ENCODE measurements around the gene GALNT13.

GALNT13 gene

GRCh38 chr2:153890576-153890975, 18.9 kb downstream of the GALNT13 start:
- no peak for DNase-seq
- TF ChIP-seq GATA1 (IDR thresholded peaks at IDR 0.05; ENCODE audit: low read depth, low read length), result no peak
- no peak for TF ChIP-seq POLR2A (IDR thresholded peaks at IDR 0.05; ENCODE audit: low read length)

GRCh38 chr2:153891051-153891450, 19.3 kb downstream of the GALNT13 start:
- TF ChIP-seq GATA1 (IDR thresholded peaks at IDR 0.05; ENCODE audit: low read depth, low read length) (no peak), POLR2A (IDR thresholded peaks at IDR 0.05; ENCODE audit: low read length) (no peak)
- DNase-seq, result no peak

GRCh38 chr2:153912798-153913396, 41.2 kb downstream of the GALNT13 start:
- DNase-seq, result no peak
- no peak for TF ChIP-seq GATA1 (IDR thresholded peaks at IDR 0.05; ENCODE audit: low read depth, low read length)
- no peak for TF ChIP-seq POLR2A (IDR thresholded peaks at IDR 0.05; ENCODE audit: low read length)

GRCh38 chr2:153917570-153917969, 45.8 kb downstream of the GALNT13 start:
- TF ChIP-seq POLR2A (IDR thresholded peaks at IDR 0.05; ENCODE audit: low read length) (no peak), GATA1 (IDR thresholded peaks at IDR 0.05; ENCODE audit: low read depth, low read length) (no peak)
- DNase-seq, result no peak

GRCh38 chr2:153935511-153935910, 63.8 kb downstream of the GALNT13 start:
- DNase-seq, result no peak
- TF ChIP-seq GATA1 (IDR thresholded peaks at IDR 0.05; ENCODE audit: low read depth, low read length) (no peak), POLR2A (IDR thresholded peaks at IDR 0.05; ENCODE audit: low read length) (no peak)

GRCh38 chr2:153939124-153939796, 67.5 kb downstream of the GALNT13 start:
- DNase-seq, result no peak
- TF ChIP-seq POLR2A (IDR thresholded peaks at IDR 0.05; ENCODE audit: low read length), result no peak
- no peak for TF ChIP-seq GATA1 (IDR thresholded peaks at IDR 0.05; ENCODE audit: low read depth, low read length)

GRCh38 chr2:153940511-153940910, 68.8 kb downstream of the GALNT13 start:
- DNase-seq, result no peak
- no peak for TF ChIP-seq GATA1 (IDR thresholded peaks at IDR 0.05; ENCODE audit: low read depth, low read length)
- TF ChIP-seq POLR2A (IDR thresholded peaks at IDR 0.05; ENCODE audit: low read length), result no peak

GRCh38 chr2:153944800-153945199, 73.1 kb downstream of the GALNT13 start:
- DNase-seq, result no peak
- TF ChIP-seq POLR2A (IDR thresholded peaks at IDR 0.05; ENCODE audit: low read length), result no peak
- no peak for TF ChIP-seq GATA1 (IDR thresholded peaks at IDR 0.05; ENCODE audit: low read depth, low read length)

GRCh38 chr2:153946036-153946435, 74.3 kb downstream of the GALNT13 start:
- no peak for DNase-seq
- TF ChIP-seq POLR2A (IDR thresholded peaks at IDR 0.05; ENCODE audit: low read length) (no peak), GATA1 (IDR thresholded peaks at IDR 0.05; ENCODE audit: low read depth, low read length) (no peak)

- no peak for DNase-seq
- no peak for TF ChIP-seq GATA1 (IDR thresholded peaks at IDR 0.05; ENCODE audit: low read depth, low read length)
- no peak for TF ChIP-seq POLR2A (IDR thresholded peaks at IDR 0.05; ENCODE audit: low read length)
Observed at GRCh38 chr2:153953761-153954160, 82.0 kb downstream of the GALNT13 start.

- TF ChIP-seq GATA1 (IDR thresholded peaks at IDR 0.05; ENCODE audit: low read depth, low read length) (no peak), POLR2A (IDR thresholded peaks at IDR 0.05; ENCODE audit: low read length) (no peak)
- DNase-seq, result no peak
Observed at GRCh38 chr2:153963256-153963655, 91.5 kb downstream of the GALNT13 start.

- DNase-seq, result no peak
- TF ChIP-seq POLR2A (IDR thresholded peaks at IDR 0.05; ENCODE audit: low read length) (no peak), GATA1 (IDR thresholded peaks at IDR 0.05; ENCODE audit: low read depth, low read length) (no peak)
Observed at GRCh38 chr2:153967248-153967973, 95.7 kb downstream of the GALNT13 start.

- no peak for TF ChIP-seq POLR2A (IDR thresholded peaks at IDR 0.05; ENCODE audit: low read length)
- no peak for TF ChIP-seq GATA1 (IDR thresholded peaks at IDR 0.05; ENCODE audit: low read depth, low read length)
- no peak for DNase-seq
Observed at GRCh38 chr2:153971250-153971649, 99.5 kb downstream of the GALNT13 start.

GRCh38 chr2:153971855-153972254, 100.1 kb downstream of the GALNT13 start:
- no peak for DNase-seq
- TF ChIP-seq POLR2A (IDR thresholded peaks at IDR 0.05; ENCODE audit: low read length), result no peak
- no peak for TF ChIP-seq GATA1 (IDR thresholded peaks at IDR 0.05; ENCODE audit: low read depth, low read length)
